CD4-positive, alpha-beta T cell treated with Interleukin-17A for 4 hours (primary cell): ENCODE data around the gene NDRG3.
"Not testable (repeated sequence)": the region's sequence is repeated elsewhere in the genome, so short reads cannot be mapped to it uniquely, and the experiment has no call there.

Experiments
- DNase-seq: peaks from one replicate; pipeline ENCODE4 v3.0.0-alpha.2; 2020; ENCODE audit warnings: mixed read lengths

Gene NDRG3

GRCh38 chr20:36758276-36758675 is 12.4 kb upstream of the NDRG3 start:
- DNase-seq, result no peak

GRCh38 chr20:36756496-36756895 is 10.6 kb upstream of the NDRG3 start:
- DNase-seq, result no peak

- peak; percentile 56 for DNase-seq
Measured at GRCh38 chr20:36754656-36755222, 8.8 kb upstream of the NDRG3 start.

- no peak for DNase-seq
Measured at GRCh38 chr20:36752582-36752981, 6.7 kb upstream of the NDRG3 start.

- DNase-seq, result peak; percentile 45
Measured at GRCh38 chr20:36745234-36745926, 510 bp downstream of the NDRG3 start.

- no peak for DNase-seq
Measured at GRCh38 chr20:36744764-36745191, 1.1 kb downstream of the NDRG3 start.

- DNase-seq, result no peak
Measured at GRCh38 chr20:36744243-36744642, 1.6 kb downstream of the NDRG3 start.

GRCh38 chr20:36742558-36742957 is 3.3 kb downstream of the NDRG3 start:
- no peak for DNase-seq

- DNase-seq, result no peak
Measured at GRCh38 chr20:36741072-36741471, 4.8 kb downstream of the NDRG3 start.

GRCh38 chr20:36737183-36737499 is 8.7 kb downstream of the NDRG3 start:
- DNase-seq, result no peak

- DNase-seq, result no peak
Measured at GRCh38 chr20:36736451-36737182, 9.3 kb downstream of the NDRG3 start.

- no peak for DNase-seq
Measured at GRCh38 chr20:36732456-36732855, 13.4 kb downstream of the NDRG3 start.

GRCh38 chr20:36728986-36729385 is 16.9 kb downstream of the NDRG3 start:
- DNase-seq, result no peak

GRCh38 chr20:36726168-36726567 is 19.7 kb downstream of the NDRG3 start:
- DNase-seq, result no peak

- no peak for DNase-seq
Measured at GRCh38 chr20:36720510-36720909, 25.4 kb downstream of the NDRG3 start.

GRCh38 chr20:36717657-36718056 is 28.2 kb downstream of the NDRG3 start:
- peak; percentile 18 for DNase-seq

- no peak for DNase-seq
Measured at GRCh38 chr20:36717021-36717420, 28.9 kb downstream of the NDRG3 start.

- no peak for DNase-seq
Measured at GRCh38 chr20:36712775-36713174, 33.1 kb downstream of the NDRG3 start.

- DNase-seq, result no peak
Measured at GRCh38 chr20:36709126-36709525, 36.8 kb downstream of the NDRG3 start.

GRCh38 chr20:36703530-36703929 is 42.4 kb downstream of the NDRG3 start:
- DNase-seq, result no peak

- no peak for DNase-seq
Measured at GRCh38 chr20:36700438-36700837, 45.5 kb downstream of the NDRG3 start.

GRCh38 chr20:36695467-36695866 is 50.4 kb downstream of the NDRG3 start:
- not testable (repeated sequence) for DNase-seq

- no peak for DNase-seq
Measured at GRCh38 chr20:36688630-36689029, 57.3 kb downstream of the NDRG3 start.

- DNase-seq, result no peak
Measured at GRCh38 chr20:36687850-36688249, 58.0 kb downstream of the NDRG3 start.
